HepG2 (cell line): ENCODE data around the gene SLC18A3. TPM values are rescaled to one million over a fixed set of nuclear protein-coding genes. Genes with fewer than 3 reads are reported as not detected.

Experiments used
- ATAC-seq: fragments of 200-7000 bp; cut with Tn5 transposase; 3 replicates; pipeline ENCODE4 v1.9.1; 2020; ENCODE audit warnings: mild to moderate bottlenecking, moderate library complexity
- BruUV-seq: library from RNA; stranded (reverse); fragments of 400-500 nt; replicated peaks from 2 replicates; lab custom pipeline; 2021; lab: Mats Ljungman, UMichigan
- CTCF ChIA-PET: fragments of 300-600 bp; formaldehyde crosslinking; extraction: SDS; loops from one replicate; lab custom pipeline; 2021; ENCODE audit warnings: low total read pairs, inconsistent platforms, low intra/inter-chr PET ratio; lab: Yijun Ruan, JAX
- POLR2A ChIA-PET: fragments of 350-600 bp; sonication (Branson Sonifier 250); formaldehyde crosslinking; loops from one replicate; lab custom pipeline; 2020; ENCODE audit warnings: antibody characterized with exemption, inconsistent platforms; lab: Yijun Ruan, JAX
- DNase-seq: peaks from one replicate; pipeline ENCODE4 v3.0.0-alpha.2; 2015; ENCODE audit warnings: low spot score
- FAIRE-seq: peaks from 3 replicates; lab custom pipeline; 2011; peaks lifted over from hg19 to GRCh38; lab: Jason Lieb, UNC
- H2AFZ ChIP-seq: one replicate; pipeline ENCODE4 v1.6.1; 2011; ENCODE audit warnings: low read length, inconsistent platforms
- H3K27ac ChIP-seq: fragments of 300-600 bp; 3 replicates; pipeline ENCODE4 v1.8.0; 2011; ENCODE audit warnings: mixed run types, mild to moderate bottlenecking, mixed read lengths, low read length, inconsistent platforms; ENCODE audit not compliant: insufficient read depth; ENCODE audit errors: extremely low read length
- H3K27me3 ChIP-seq, 2 experiments: fragments of 200-600 bp in 1 of 2; 2 replicates in 1 of 2; 3 replicates in 1 of 2; pipeline versions ENCODE4 v1.6.0 to v1.8.0; 2011; ENCODE audit warnings: low read length in 2 of 2, mild to moderate bottlenecking in 2 of 2, moderate library complexity in 2 of 2, inconsistent platforms in 1 of 2; ENCODE audit not compliant: insufficient read depth in 2 of 2, control insufficient read depth in 1 of 2
- H3K36me3 ChIP-seq, 2 experiments: fragments of 200-600 bp in 1 of 2; replicated peaks in 1 of 2; 2 replicates in 1 of 2; 3 replicates in 1 of 2; pipeline versions ENCODE4 v1.5.1 to v1.8.0; 2011; ENCODE audit warnings: low read length in 2 of 2, inconsistent platforms in 1 of 2; ENCODE audit not compliant: insufficient read depth in 2 of 2, control insufficient read depth in 1 of 2
- H3K4me1 ChIP-seq: 2 replicates; pipeline ENCODE4 v1.5.1; 2012; ENCODE audit warnings: low read length, inconsistent platforms; ENCODE audit not compliant: insufficient read depth
- H3K4me2 ChIP-seq: 2 replicates; pipeline ENCODE4 v1.6.0; 2011; ENCODE audit warnings: low read depth, low read length, inconsistent platforms
- H3K4me3 ChIP-seq, 3 experiments: fragments of 200-600 bp in 1 of 3; sonication (generic), shearing (Covaris generic) in 1 of 3; replicated peaks in 1 of 3; 2 replicates each; pipeline ENCODE4 v1.5.1; 2011 to 2016; ENCODE audit warnings: low read length in 3 of 3, inconsistent platforms in 2 of 3, low read depth in 2 of 3, mild to moderate bottlenecking in 2 of 3, control low read depth in 1 of 3, mixed read lengths in 1 of 3; ENCODE audit not compliant: insufficient read depth in 1 of 3
- H3K79me2 ChIP-seq: one replicate; pipeline ENCODE4 v1.6.1; 2011; ENCODE audit warnings: low read length, inconsistent platforms; ENCODE audit not compliant: insufficient read depth
- H3K9ac ChIP-seq: 2 replicates; pipeline ENCODE4 v1.6.0; 2011; ENCODE audit warnings: mild to moderate bottlenecking, low read depth, low read length, inconsistent platforms; ENCODE audit not compliant: insufficient read depth
- H3K9me3 ChIP-seq: 2 replicates; pipeline ENCODE4 v1.5.1; 2012; ENCODE audit warnings: mild to moderate bottlenecking, low read length
- H4K20me1 ChIP-seq: 2 replicates; pipeline ENCODE4 v1.6.0; 2011; ENCODE audit warnings: inconsistent platforms, mild to moderate bottlenecking, low read length, moderate library complexity; ENCODE audit not compliant: insufficient read depth
- ARNT2 ChIP-seq: sonication (generic); formaldehyde crosslinking; IDR thresholded peaks from 2 replicates; pipeline ENCODE4 v1.8.0; 2022; ENCODE audit warnings: mild to moderate bottlenecking, low read depth, missing genetic modification reagents, moderate library complexity
- BRD4 ChIP-seq: sonication (generic); formaldehyde crosslinking; IDR thresholded peaks from 2 replicates; pipeline ENCODE4 v1.4.0; 2020; ENCODE audit warnings: missing genetic modification reagents
- CREB3 ChIP-seq: sonication (generic); formaldehyde crosslinking; IDR thresholded peaks from 2 replicates; pipeline ENCODE4 v1.5.0; 2020; ENCODE audit warnings: missing genetic modification reagents
- IKZF4 ChIP-seq: sonication (generic); formaldehyde crosslinking; IDR thresholded peaks from 2 replicates; pipeline ENCODE4 v1.5.1; 2020; ENCODE audit warnings: borderline replicate concordance, mild to moderate bottlenecking, low read depth, missing genetic modification reagents; ENCODE audit errors: not compliant biosample characterization
- NBN ChIP-seq: fragments of 450-650 bp; conservative IDR thresholded peaks from 2 replicates; pipeline ENCODE4 v1.6.1; 2017
- NCOA1 ChIP-seq: sonication (generic); formaldehyde crosslinking; IDR thresholded peaks from 2 replicates; pipeline ENCODE4 v1.9.0; 2021; ENCODE audit warnings: missing genetic modification reagents
- NFKB2 ChIP-seq: sonication (generic); formaldehyde crosslinking; IDR thresholded peaks from 2 replicates; pipeline ENCODE4 v1.4.0; 2020; ENCODE audit warnings: missing genetic modification reagents, borderline replicate concordance
- PHB2 ChIP-seq: fragments of 450-650 bp; IDR thresholded peaks from 2 replicates; pipeline ENCODE4 v1.6.1; 2018; ENCODE audit not compliant: partially characterized antibody
- POLR2AphosphoS5 ChIP-seq: IDR thresholded peaks from 2 replicates; pipeline ENCODE4 v1.6.1; 2012; ENCODE audit warnings: low read depth, low read length
- ZBTB34 ChIP-seq: sonication (generic); formaldehyde crosslinking; IDR thresholded peaks from 2 replicates; pipeline ENCODE4 v1.8.0; 2022; ENCODE audit warnings: mild to moderate bottlenecking, missing genetic modification reagents
- ZNF335 ChIP-seq: sonication (generic); formaldehyde crosslinking; IDR thresholded peaks from 2 replicates; pipeline ENCODE4 v1.4.0; 2020; ENCODE audit warnings: missing genetic modification reagents
- ZNF350 ChIP-seq: sonication (generic); formaldehyde crosslinking; IDR thresholded peaks from 2 replicates; pipeline ENCODE4 v1.4.0; 2020; ENCODE audit warnings: mild to moderate bottlenecking, low read depth, missing genetic modification reagents, borderline replicate concordance
- ZNF432 ChIP-seq: sonication (generic); formaldehyde crosslinking; IDR thresholded peaks from 2 replicates; pipeline ENCODE4 v1.5.0; 2020; ENCODE audit warnings: missing genetic modification reagents, mild to moderate bottlenecking, borderline replicate concordance
- ZNF563 ChIP-seq: sonication (generic); formaldehyde crosslinking; IDR thresholded peaks from 2 replicates; pipeline ENCODE4 v1.8.0; 2022; ENCODE audit warnings: mild to moderate bottlenecking, moderate library complexity, missing genetic modification reagents
- ZNF713 ChIP-seq: sonication (generic); formaldehyde crosslinking; IDR thresholded peaks from 2 replicates; pipeline ENCODE4 v1.4.0; 2020; ENCODE audit warnings: mild to moderate bottlenecking, missing genetic modification reagents
- ZNF747 ChIP-seq: sonication (generic); formaldehyde crosslinking; IDR thresholded peaks from 2 replicates; pipeline ENCODE4 v1.8.1; 2023; ENCODE audit warnings: missing genetic modification reagents, mild to moderate bottlenecking, borderline replicate concordance
- WGBS: methylation state at CpG from one replicate; pipeline ENCODE4 v1.1.6; 2017; ENCODE audit warnings: low lambda C conversion rate; 5-methylcytosine and 5-hydroxymethylcytosine counted together
- in situ Hi-C: cut with HindIII; loops from 2 replicates; pipeline ENCODE4 v1.10.0; 2017; ENCODE audit warnings: low pct_unique_long_range_greater_than_20kb; ENCODE audit not compliant: extremely low pct_ligation_motif_present
- intact Hi-C: fragments of 100-400 bp; cut with micrococcal nuclease; formaldehyde crosslinking; loops from one replicate; pipeline ENCODE4 v1.10.0; 2022; ENCODE audit not compliant: unreplicated experiment
- polyA plus RNA-seq, 8 experiments: library from polyadenylated mRNA; depleted of rRNA in 3 of 8; stranded (reverse) in 7 of 8; unstranded in 1 of 8; fragments of >200 nt; fragmentation: Illumina TruSeq in 4 of 8; extraction: Trizol in 4 of 8; gene quantifications; 2 replicates each; pipeline versions ENCODE4 v1.2.1 to v1.2.3, GENCODE V29; 2011 to 2016; ENCODE audit warnings: low read depth in 4 of 8, missing spikeins in 1 of 8, mixed read lengths in 1 of 8; ENCODE audit not compliant: insufficient read depth in 1 of 8
- total RNA-seq, 5 experiments: library from RNA; depleted of rRNA; stranded (reverse); fragments of >200 nt; fragmentation: Illumina TruSeq; extraction: Trizol; gene quantifications; 2 replicates each; pipeline ENCODE4 v1.2.3, GENCODE V29; 2016; ENCODE audit warnings: low read depth in 1 of 5
- TF ChIP-seq, protein P1 (sequence below): sonication (generic); formaldehyde crosslinking; IDR thresholded peaks from 2 replicates; pipeline ENCODE4 v1.4.0; 2020; ENCODE audit warnings: mild to moderate bottlenecking, missing genetic modification reagents

The SLC18A3 gene
- total and polyA plus RNA-seq, 2 of the 13 experiments (the other 11 are each of a cell fraction or from before 2014, with no cell fraction given), result not detected

- CTCF ChIA-PET, result no interaction called here
- 86% methylated on average over 1 of the region's 1 CpG for WGBS
- Histone ChIP-seq H3K79me2 (no peaks in the 10 kb centered on the region), H2AFZ (no peak overlapping the region), H3K4me2 (no peak overlapping the region), H3K27ac (no peak overlapping the region), H4K20me1 (no peaks in the 10 kb centered on the region), H3K4me1 (peaks cover 13% of the 10 kb centered on the region), H3K9me3 (no peaks in the 10 kb centered on the region), H3K4me3 (no peak overlapping the region), H3K27me3 (peaks cover 2 to 32% of the 10 kb centered on the region in 2 experiments; a peak in 4 of 5 replicates), H3K9ac (no peak overlapping the region), H3K36me3 (no peaks in the 10 kb centered on the region)
- intact Hi-C loops, result no loop called here
- TF ChIP-seq ARNT2 (CRISPR knock-in tag) (no peak), ZBTB34 (no peak), NFKB2 (CRISPR knock-in tag) (no peak), IKZF4 (CRISPR knock-in tag) (no peak), ZNF432 (CRISPR knock-in tag) (no peak), CREB3 (CRISPR knock-in tag) (no peak), ZNF335 (no peak), ZNF713 (no peak), ZNF747 (CRISPR knock-in tag) (no peak), ZNF563 (CRISPR knock-in tag) (no peak), NCOA1 (CRISPR knock-in tag) (no peak), PHB2 (no peak), NBN (no peak), BRD4 (CRISPR knock-in tag) (no peak), ZNF350 (CRISPR knock-in tag) (no peak), POLR2AphosphoS5 (no peak)
- TF ChIP-seq, protein P1, sequence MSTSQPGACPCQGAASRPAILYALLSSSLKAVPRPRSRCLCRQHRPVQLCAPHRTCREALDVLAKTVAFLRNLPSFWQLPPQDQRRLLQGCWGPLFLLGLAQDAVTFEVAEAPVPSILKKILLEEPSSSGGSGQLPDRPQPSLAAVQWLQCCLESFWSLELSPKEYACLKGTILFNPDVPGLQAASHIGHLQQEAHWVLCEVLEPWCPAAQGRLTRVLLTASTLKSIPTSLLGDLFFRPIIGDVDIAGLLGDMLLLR (CRISPR knock-in tag), result no peak
- FAIRE-seq, result no peak
- no peak for DNase-seq
- in situ Hi-C loops, result no loop called here
- POLR2A ChIA-PET, result no interaction called here
- BruUV-seq, result no TSS peak
- ATAC-seq, result no peak
Observed at GRCh38 chr10:49650724-49651034, 40.6 kb downstream of the SLC18A3 start.
